ENCODE data around the gene PPM1J.
A peak's percentile ranks its signal among the peaks of the same experiment; 100 is the strongest.
"Not testable (repeated sequence)": the region's sequence is repeated elsewhere in the genome, so short reads cannot be mapped to it uniquely, and the experiment has no call there.

Gene PPM1J

DNA sequence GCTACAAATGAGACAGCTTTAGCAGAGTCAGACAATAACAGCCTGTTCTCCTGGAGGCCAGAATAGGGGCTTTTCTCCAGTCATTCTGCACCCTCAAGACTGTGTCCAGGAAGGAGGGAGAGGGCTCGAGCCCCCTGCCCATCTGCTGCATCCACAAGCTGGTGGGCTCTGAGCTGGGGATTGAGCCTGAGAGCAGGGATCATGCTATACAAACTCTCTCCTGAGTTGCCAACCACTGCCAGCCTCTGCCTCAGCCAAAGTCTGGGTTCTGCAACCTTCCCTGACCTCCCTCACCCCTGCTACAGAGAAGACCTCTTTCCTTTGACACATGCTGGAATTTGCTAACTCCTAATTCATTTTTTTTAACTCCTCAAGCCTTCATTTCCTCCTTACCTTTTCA is 14.8 kb upstream of the PPM1J start:
- H3K4me1 ChIP-seq (ENCODE audit: low read length), result no peaks in the 10 kb centered on the region
- no peak overlapping the region for H3K4me2 ChIP-seq (ENCODE audit: low read length)
- TF ChIP-seq EZH2phosphoT487 (IDR thresholded peaks at IDR 0.05; ENCODE audit: low read depth), result no peak
- TF ChIP-seq, protein P1, sequence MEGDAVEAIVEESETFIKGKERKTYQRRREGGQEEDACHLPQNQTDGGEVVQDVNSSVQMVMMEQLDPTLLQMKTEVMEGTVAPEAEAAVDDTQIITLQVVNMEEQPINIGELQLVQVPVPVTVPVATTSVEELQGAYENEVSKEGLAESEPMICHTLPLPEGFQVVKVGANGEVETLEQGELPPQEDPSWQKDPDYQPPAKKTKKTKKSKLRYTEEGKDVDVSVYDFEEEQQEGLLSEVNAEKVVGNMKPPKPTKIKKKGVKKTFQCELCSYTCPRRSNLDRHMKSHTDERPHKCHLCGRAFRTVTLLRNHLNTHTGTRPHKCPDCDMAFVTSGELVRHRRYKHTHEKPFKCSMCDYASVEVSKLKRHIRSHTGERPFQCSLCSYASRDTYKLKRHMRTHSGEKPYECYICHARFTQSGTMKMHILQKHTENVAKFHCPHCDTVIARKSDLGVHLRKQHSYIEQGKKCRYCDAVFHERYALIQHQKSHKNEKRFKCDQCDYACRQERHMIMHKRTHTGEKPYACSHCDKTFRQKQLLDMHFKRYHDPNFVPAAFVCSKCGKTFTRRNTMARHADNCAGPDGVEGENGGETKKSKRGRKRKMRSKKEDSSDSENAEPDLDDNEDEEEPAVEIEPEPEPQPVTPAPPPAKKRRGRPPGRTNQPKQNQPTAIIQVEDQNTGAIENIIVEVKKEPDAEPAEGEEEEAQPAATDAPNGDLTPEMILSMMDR (IDR thresholded peaks at IDR 0.05; ENCODE audit: low read depth, low read length), result no peak
- no peaks in the 10 kb centered on the region for H3K9me3 ChIP-seq (ENCODE audit: insufficient read depth, low read length)
- no peak overlapping the region for H2AFZ ChIP-seq (ENCODE audit: low read depth, low read length)
- no peak overlapping the region for H3K4me3 ChIP-seq (ENCODE audit: low read length)
- no peaks in the 10 kb centered on the region for H3K36me3 ChIP-seq (replicated peaks; ENCODE audit: low read depth, low read length)
- H3K9ac ChIP-seq (ENCODE audit: low read length), result no peak overlapping the region
- H3K27ac ChIP-seq (ENCODE audit: low read length), result no peak overlapping the region
- no peaks in the 10 kb centered on the region for H3K79me2 ChIP-seq (ENCODE audit: low read length)
- no peaks in the 10 kb centered on the region for H4K20me1 ChIP-seq (ENCODE audit: insufficient read depth, low read length)
- peaks cover 14% of the 10 kb centered on the region for H3K27me3 ChIP-seq (ENCODE audit: low read depth, low read length)

DNA sequence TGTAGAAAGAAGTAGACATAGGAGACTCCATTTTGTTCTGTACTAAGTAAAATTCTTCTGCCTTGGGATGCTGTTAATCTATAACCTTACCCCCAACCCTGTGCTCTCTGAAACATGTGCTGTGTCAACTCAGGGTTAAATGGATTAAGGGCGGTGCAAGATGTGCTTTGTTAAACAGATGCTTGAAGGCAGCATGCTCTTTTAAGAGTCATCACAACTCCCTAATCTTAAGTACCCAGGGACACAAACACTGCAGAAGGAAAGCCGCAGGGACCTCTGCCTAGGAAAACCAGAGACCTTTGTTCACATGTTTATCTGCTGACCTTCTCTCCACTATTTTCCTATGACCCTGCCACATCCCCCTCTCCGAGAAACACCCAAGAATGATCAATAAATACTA is 13.9 kb upstream of the PPM1J start:
- not testable (repeated sequence) for H3K9ac ChIP-seq (ENCODE audit: low read length); H2AFZ ChIP-seq (ENCODE audit: low read depth, low read length); H3K36me3 ChIP-seq (replicated peaks; ENCODE audit: low read depth, low read length); H3K9me3 ChIP-seq (ENCODE audit: insufficient read depth, low read length); H3K4me2 ChIP-seq (ENCODE audit: low read length); H3K4me1 ChIP-seq (ENCODE audit: low read length); H3K27ac ChIP-seq (ENCODE audit: low read length); H3K4me3 ChIP-seq (ENCODE audit: low read length); H4K20me1 ChIP-seq (ENCODE audit: insufficient read depth, low read length); H3K79me2 ChIP-seq (ENCODE audit: low read length); H3K27me3 ChIP-seq (ENCODE audit: low read depth, low read length)

DNA sequence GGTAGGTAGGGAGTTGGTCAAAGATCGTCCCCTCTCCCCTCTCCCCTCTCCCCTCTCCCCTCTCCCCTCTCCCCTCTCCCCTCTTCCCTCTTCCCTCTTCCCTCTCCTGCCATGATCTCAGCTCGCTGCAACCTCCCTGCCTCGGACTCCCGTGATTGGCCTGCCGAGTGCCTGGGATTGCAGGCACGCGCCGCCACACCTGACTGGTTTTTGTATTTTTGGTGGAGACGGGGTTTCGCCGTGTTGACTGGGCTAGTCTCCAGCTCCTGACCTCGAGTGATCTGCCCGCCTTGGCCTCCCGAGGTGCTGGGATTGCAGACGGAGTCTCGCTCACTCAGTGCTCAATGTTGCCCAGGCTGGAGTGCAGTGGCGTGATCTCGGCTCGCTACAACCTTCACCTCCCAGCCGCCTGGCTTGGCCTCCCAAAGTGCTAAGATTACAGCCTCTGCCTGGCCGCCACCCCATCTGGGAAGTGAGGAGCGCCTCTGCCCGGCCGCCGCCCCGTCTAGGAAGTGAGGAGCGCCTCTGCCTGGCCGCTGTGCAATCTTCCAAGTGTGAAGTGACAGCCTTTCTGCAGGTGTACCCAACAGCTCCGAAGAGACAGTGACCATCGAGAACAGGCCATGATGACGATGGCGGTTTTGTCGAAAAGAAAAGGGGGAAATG is 13.3 kb upstream of the PPM1J start:
- H3K27me3 ChIP-seq (ENCODE audit: low read depth, low read length); H3K27ac ChIP-seq (ENCODE audit: low read length); H3K79me2 ChIP-seq (ENCODE audit: low read length); H4K20me1 ChIP-seq (ENCODE audit: insufficient read depth, low read length); H2AFZ ChIP-seq (ENCODE audit: low read depth, low read length); H3K9ac ChIP-seq (ENCODE audit: low read length); H3K9me3 ChIP-seq (ENCODE audit: insufficient read depth, low read length); H3K4me1 ChIP-seq (ENCODE audit: low read length); H3K4me2 ChIP-seq (ENCODE audit: low read length); H3K4me3 ChIP-seq (ENCODE audit: low read length); H3K36me3 ChIP-seq (replicated peaks; ENCODE audit: low read depth, low read length): not testable (repeated sequence)

DNA sequence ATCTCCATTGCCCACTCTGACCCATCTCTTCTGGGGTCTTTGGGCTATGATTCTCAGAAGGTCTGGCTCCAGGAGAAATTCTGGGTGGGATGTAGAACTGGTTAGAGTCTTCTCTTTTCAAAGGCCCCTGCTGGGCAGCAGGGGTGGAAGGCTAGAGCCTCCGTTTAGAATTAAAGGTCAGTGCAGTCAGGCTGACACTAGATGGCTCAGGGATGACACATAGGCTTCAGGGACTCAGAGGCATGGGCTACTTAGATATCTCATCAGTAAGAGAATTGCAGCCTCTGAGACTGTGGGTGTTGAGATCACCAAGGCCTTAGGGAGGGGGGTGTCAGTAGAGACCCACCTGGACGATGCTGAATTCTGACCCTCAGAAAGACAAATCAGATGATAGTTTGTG is 12.6 kb upstream of the PPM1J start:
- no peaks in the 10 kb centered on the region for H3K36me3 ChIP-seq (replicated peaks; ENCODE audit: low read depth, low read length)
- H3K27ac ChIP-seq (ENCODE audit: low read length), result no peak overlapping the region
- TF ChIP-seq, protein P1 (IDR thresholded peaks at IDR 0.05; ENCODE audit: low read depth, low read length), result peak; percentile 11; the same call in 1 of the 2 replicates
- TF ChIP-seq EZH2phosphoT487 (IDR thresholded peaks at IDR 0.05; ENCODE audit: low read depth), result no peak
- H4K20me1 ChIP-seq (ENCODE audit: insufficient read depth, low read length), result no peaks in the 10 kb centered on the region
- H3K9me3 ChIP-seq (ENCODE audit: insufficient read depth, low read length), result no peaks in the 10 kb centered on the region
- H2AFZ ChIP-seq (ENCODE audit: low read depth, low read length), result no peak overlapping the region
- H3K4me1 ChIP-seq (ENCODE audit: low read length), result no peaks in the 10 kb centered on the region
- no peak overlapping the region for H3K4me2 ChIP-seq (ENCODE audit: low read length)
- H3K9ac ChIP-seq (ENCODE audit: low read length), result no peak overlapping the region
- no peaks in the 10 kb centered on the region for H3K27me3 ChIP-seq (ENCODE audit: low read depth, low read length)
- no peak overlapping the region for H3K4me3 ChIP-seq (ENCODE audit: low read length)
- no peaks in the 10 kb centered on the region for H3K79me2 ChIP-seq (ENCODE audit: low read length)

DNA sequence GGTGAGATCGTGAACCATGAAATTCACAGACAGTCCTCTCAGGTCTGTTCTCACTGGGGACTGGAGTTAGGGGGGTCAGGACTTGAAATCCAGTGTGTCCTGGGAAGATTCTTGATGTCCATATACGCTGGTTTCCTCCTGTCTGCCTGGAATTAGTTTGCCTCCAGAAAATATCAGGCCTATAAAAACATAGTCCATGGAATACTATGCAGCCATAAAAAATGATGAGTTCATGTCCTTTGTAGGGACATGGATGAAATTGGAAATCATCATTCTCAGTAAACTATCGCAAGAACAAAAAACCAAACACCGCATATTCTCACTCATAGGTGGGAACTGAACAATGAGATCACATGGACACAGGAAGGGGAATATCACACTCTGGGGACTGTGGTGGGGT is 9.1 kb upstream of the PPM1J start:
- not testable (repeated sequence) for H3K27me3 ChIP-seq (ENCODE audit: low read depth, low read length); H3K36me3 ChIP-seq (replicated peaks; ENCODE audit: low read depth, low read length); H3K4me1 ChIP-seq (ENCODE audit: low read length); H3K4me3 ChIP-seq (ENCODE audit: low read length); H3K9me3 ChIP-seq (ENCODE audit: insufficient read depth, low read length); H3K4me2 ChIP-seq (ENCODE audit: low read length); H3K9ac ChIP-seq (ENCODE audit: low read length); H4K20me1 ChIP-seq (ENCODE audit: insufficient read depth, low read length); H3K27ac ChIP-seq (ENCODE audit: low read length); H3K79me2 ChIP-seq (ENCODE audit: low read length); H2AFZ ChIP-seq (ENCODE audit: low read depth, low read length)
